ENCODE results near the gene GJB2. TPM values are rescaled to one million over a fixed set of nuclear protein-coding genes. Genes with fewer than 3 reads are reported as not detected.
"Not testable (repeated sequence)": the region's sequence is repeated elsewhere in the genome, so short reads cannot be mapped to it uniquely, and the experiment has no call there.

Gene GJB2
- polyA plus RNA-seq, 1 donor (not counting 4 experiments of a cell fraction or from before 2014, with no cell fraction given): 374 TPM

- no peak overlapping the region for H3K4me2 ChIP-seq (ENCODE audit: control insufficient read depth, extremely low read depth, insufficient read depth, low read depth, low read length)
- FAIRE-seq (no peak), DNase-seq (ENCODE audit: low read depth, low spot score) (no peak)
- dilution Hi-C loops (cut with MboI; ENCODE audit: extremely low pct_ligation_motif_present, low sequenced_read_pairs): no loop called here
- H3K27ac ChIP-seq (ENCODE audit: control insufficient read depth, insufficient read depth, low read length): no peak overlapping the region
- H3K4me1 ChIP-seq (ENCODE audit: control insufficient read depth, extremely low read depth, insufficient read depth, low read length): no peaks in the 10 kb centered on the region
- H2AFZ ChIP-seq (ENCODE audit: control insufficient read depth, low read length): no peak overlapping the region
- TF ChIP-seq CTCF (optimal IDR thresholded peaks at IDR 0.05 in 1 of 3, IDR thresholded peaks at IDR 0.05 in 1 of 3, conservative IDR thresholded peaks at IDR 0.05 in 1 of 3; ENCODE audit: extremely low read depth in 1 of 3, insufficient read depth in 2 of 3, low read length in 3 of 3) (no peak), EZH2 (IDR thresholded peaks at IDR 0.05; ENCODE audit: low read length) (no peak)
- no peaks in the 10 kb centered on the region for H3K79me2 ChIP-seq (ENCODE audit: control insufficient read depth, insufficient read depth, low read length)
- no peaks in the 10 kb centered on the region for H4K20me1 ChIP-seq (ENCODE audit: control insufficient read depth, extremely low read depth, insufficient read depth, low read length)
- no peak overlapping the region for H3K9ac ChIP-seq (ENCODE audit: control insufficient read depth, extremely low read depth, insufficient read depth, low read length)
- peaks cover 39% of the 10 kb centered on the region for H3K27me3 ChIP-seq (ENCODE audit: control insufficient read depth, extremely low read depth, insufficient read depth, low read length)
- no peaks in the 10 kb centered on the region for H3K36me3 ChIP-seq (ENCODE audit: control insufficient read depth in 2 of 2, extremely low read depth in 1 of 2, insufficient read depth in 2 of 2, low read length in 2 of 2)
- no peaks in the 10 kb centered on the region for H3K9me3 ChIP-seq (ENCODE audit: control insufficient read depth, low read depth, low read length)
- no peak overlapping the region for H3K4me3 ChIP-seq (ENCODE audit: control insufficient read depth in 2 of 3, extremely low read depth in 1 of 3, insufficient read depth in 2 of 3, low read depth in 1 of 3, low read length in 3 of 3)
- no peaks in the 10 kb centered on the region for H3K9me1 ChIP-seq (ENCODE audit: control insufficient read depth, extremely low read depth, insufficient read depth, low read length)
Measured at GRCh38 chr13:20156702-20157101, 36.0 kb downstream of the GJB2 start.

DNA sequence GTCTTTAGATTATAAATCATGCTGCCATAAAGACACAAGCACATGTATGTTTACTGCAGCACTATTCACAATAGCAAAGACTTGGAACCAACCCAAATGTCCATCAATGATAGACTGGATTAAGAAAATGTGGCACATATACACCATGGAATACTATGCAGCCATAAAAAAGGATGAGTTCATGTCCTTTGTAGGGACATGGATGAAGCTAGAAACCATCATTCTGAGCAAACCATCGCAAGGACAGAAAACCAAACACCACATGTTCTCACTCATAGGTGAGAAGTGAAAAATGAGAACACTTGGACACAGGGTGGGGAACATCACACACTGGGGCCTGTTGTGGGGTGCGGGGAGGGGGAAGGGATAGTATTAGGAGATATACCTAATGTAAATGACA is 39.4 kb downstream of the GJB2 start:
- H3K4me1 ChIP-seq (ENCODE audit: control insufficient read depth, extremely low read depth, insufficient read depth, low read length); DNase-seq (ENCODE audit: low read depth, low spot score); H3K9me1 ChIP-seq (ENCODE audit: control insufficient read depth, extremely low read depth, insufficient read depth, low read length); H3K4me3 ChIP-seq (ENCODE audit: control insufficient read depth in 2 of 3, extremely low read depth in 1 of 3, insufficient read depth in 2 of 3, low read depth in 1 of 3, low read length in 3 of 3); H4K20me1 ChIP-seq (ENCODE audit: control insufficient read depth, extremely low read depth, insufficient read depth, low read length); H3K9me3 ChIP-seq (ENCODE audit: control insufficient read depth, low read depth, low read length); H2AFZ ChIP-seq (ENCODE audit: control insufficient read depth, low read length); H3K79me2 ChIP-seq (ENCODE audit: control insufficient read depth, insufficient read depth, low read length); H3K4me2 ChIP-seq (ENCODE audit: control insufficient read depth, extremely low read depth, insufficient read depth, low read depth, low read length); FAIRE-seq; H3K36me3 ChIP-seq (ENCODE audit: control insufficient read depth in 2 of 2, extremely low read depth in 1 of 2, insufficient read depth in 2 of 2, low read length in 2 of 2); H3K27ac ChIP-seq (ENCODE audit: control insufficient read depth, insufficient read depth, low read length); dilution Hi-C loops (cut with MboI; ENCODE audit: extremely low pct_ligation_motif_present, low sequenced_read_pairs); H3K9ac ChIP-seq (ENCODE audit: control insufficient read depth, extremely low read depth, insufficient read depth, low read length): not testable (repeated sequence)
- peaks cover 19% of the 10 kb centered on the region for H3K27me3 ChIP-seq (ENCODE audit: control insufficient read depth, extremely low read depth, insufficient read depth, low read length)

DNA sequence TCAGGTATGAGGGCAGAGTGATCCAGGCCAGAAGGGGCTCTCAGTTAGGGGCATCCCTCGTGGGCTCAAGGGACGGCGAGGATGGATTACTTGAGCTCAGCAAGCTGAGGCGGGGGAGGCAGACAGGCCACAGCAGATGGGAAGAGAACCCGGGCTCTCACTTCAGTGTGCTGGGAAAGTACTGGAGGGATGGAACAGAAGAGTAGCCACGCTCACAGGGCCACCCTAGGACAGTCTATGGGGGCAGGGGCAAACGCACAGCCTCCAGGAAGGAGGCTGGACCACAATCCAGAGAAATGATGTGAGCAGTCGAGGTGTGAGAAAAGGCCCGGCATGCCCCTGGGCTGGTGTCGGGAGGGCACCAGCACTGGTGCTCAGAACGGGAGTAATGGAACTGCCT is 41.1 kb downstream of the GJB2 start:
- H3K36me3 ChIP-seq (ENCODE audit: control insufficient read depth in 2 of 2, extremely low read depth in 1 of 2, insufficient read depth in 2 of 2, low read length in 2 of 2): no peaks in the 10 kb centered on the region
- H3K79me2 ChIP-seq (ENCODE audit: control insufficient read depth, insufficient read depth, low read length): no peaks in the 10 kb centered on the region
- no peaks in the 10 kb centered on the region for H4K20me1 ChIP-seq (ENCODE audit: control insufficient read depth, extremely low read depth, insufficient read depth, low read length)
- no peak overlapping the region for H2AFZ ChIP-seq (ENCODE audit: control insufficient read depth, low read length)
- no peaks in the 10 kb centered on the region for H3K4me1 ChIP-seq (ENCODE audit: control insufficient read depth, extremely low read depth, insufficient read depth, low read length)
- no peak for TF ChIP-seq CTCF (optimal IDR thresholded peaks at IDR 0.05 in 1 of 3, IDR thresholded peaks at IDR 0.05 in 1 of 3, conservative IDR thresholded peaks at IDR 0.05 in 1 of 3; ENCODE audit: extremely low read depth in 1 of 3, insufficient read depth in 2 of 3, low read length in 3 of 3)
- TF ChIP-seq EZH2 (IDR thresholded peaks at IDR 0.05; ENCODE audit: low read length): no peak
- H3K27me3 ChIP-seq (ENCODE audit: control insufficient read depth, extremely low read depth, insufficient read depth, low read length): peaks cover 17% of the 10 kb centered on the region
- dilution Hi-C loops (cut with MboI; ENCODE audit: extremely low pct_ligation_motif_present, low sequenced_read_pairs): no loop called here
- no peak overlapping the region for H3K4me3 ChIP-seq (ENCODE audit: control insufficient read depth in 2 of 3, extremely low read depth in 1 of 3, insufficient read depth in 2 of 3, low read depth in 1 of 3, low read length in 3 of 3)
- no peaks in the 10 kb centered on the region for H3K9me1 ChIP-seq (ENCODE audit: control insufficient read depth, extremely low read depth, insufficient read depth, low read length)
- H3K4me2 ChIP-seq (ENCODE audit: control insufficient read depth, extremely low read depth, insufficient read depth, low read depth, low read length): no peak overlapping the region
- H3K27ac ChIP-seq (ENCODE audit: control insufficient read depth, insufficient read depth, low read length): no peak overlapping the region
- H3K9me3 ChIP-seq (ENCODE audit: control insufficient read depth, low read depth, low read length): no peaks in the 10 kb centered on the region
- no peak overlapping the region for H3K9ac ChIP-seq (ENCODE audit: control insufficient read depth, extremely low read depth, insufficient read depth, low read length)
- no peak for DNase-seq (ENCODE audit: low read depth, low spot score)
- no peak for FAIRE-seq
